HG03066 (cell line): ENCODE results near the gene SLC23A3.

Experiments
- ATAC-seq: cut with Tn5 transposase; IDR thresholded peaks from one replicate; pipeline ENCODE4 v1.9.1; 2021; ENCODE audit warnings: low read depth; ENCODE audit not compliant: unreplicated experiment

Gene SLC23A3

GRCh38 chr2:219155054-219155644 lies 14.7 kb downstream of the SLC23A3 start:
- no peak for ATAC-seq

GRCh38 chr2:219149667-219150066 lies 20.2 kb downstream of the SLC23A3 start:
- no peak for ATAC-seq

- no peak for ATAC-seq
Measured at GRCh38 chr2:219142329-219142728, 27.5 kb downstream of the SLC23A3 start.

GRCh38 chr2:219140722-219141121 lies 29.1 kb downstream of the SLC23A3 start:
- ATAC-seq, result no peak

GRCh38 chr2:219133976-219134375 lies 35.9 kb downstream of the SLC23A3 start:
- no peak for ATAC-seq

- no peak for ATAC-seq
Measured at GRCh38 chr2:219131744-219132143, 38.1 kb downstream of the SLC23A3 start.

GRCh38 chr2:219131327-219131726 lies 38.5 kb downstream of the SLC23A3 start:
- no peak for ATAC-seq

- no peak for ATAC-seq
Measured at GRCh38 chr2:219129589-219129988, 40.2 kb downstream of the SLC23A3 start.

GRCh38 chr2:219128396-219128795 lies 41.4 kb downstream of the SLC23A3 start:
- no peak for ATAC-seq

- no peak for ATAC-seq
Measured at GRCh38 chr2:219127037-219127635, 42.7 kb downstream of the SLC23A3 start.

- no peak for ATAC-seq
Measured at GRCh38 chr2:219126555-219126954, 43.3 kb downstream of the SLC23A3 start.

GRCh38 chr2:219125886-219126270 lies 44.0 kb downstream of the SLC23A3 start:
- ATAC-seq, result no peak

GRCh38 chr2:219125225-219125885 lies 44.5 kb downstream of the SLC23A3 start:
- ATAC-seq, result no peak

GRCh38 chr2:219124381-219125110 lies 45.3 kb downstream of the SLC23A3 start:
- ATAC-seq, result no peak

- no peak for ATAC-seq
Measured at GRCh38 chr2:219123356-219124135, 46.3 kb downstream of the SLC23A3 start.

- no peak for ATAC-seq
Measured at GRCh38 chr2:219122202-219122980, 47.4 kb downstream of the SLC23A3 start.

GRCh38 chr2:219120082-219120481 lies 49.7 kb downstream of the SLC23A3 start:
- ATAC-seq, result no peak

- no peak for ATAC-seq
Measured at GRCh38 chr2:219119422-219120043, 50.3 kb downstream of the SLC23A3 start.

- ATAC-seq, result no peak
Measured at GRCh38 chr2:219118504-219118903, 51.3 kb downstream of the SLC23A3 start.
